Kidney epithelial cell (primary cell): ENCODE data around the gene NELL1. TPM values are rescaled to one million over a fixed set of nuclear protein-coding genes. Genes with fewer than 3 reads are reported as not detected.

ENCODE experiments used
- DNase-seq: peaks from one replicate; pipeline ENCODE4 v3.0.0-alpha.2; 2010; ENCODE audit warnings: low read depth
- H3K27me3 ChIP-seq: 2 replicates; pipeline ENCODE4 v1.6.0; 2011; ENCODE audit warnings: low read length; ENCODE audit not compliant: control insufficient read depth, insufficient read depth
- H3K36me3 ChIP-seq: 2 replicates; pipeline ENCODE4 v1.5.1; 2011; ENCODE audit warnings: low read length; ENCODE audit not compliant: control insufficient read depth, insufficient read depth
- H3K4me3 ChIP-seq: 2 replicates; pipeline ENCODE4 v1.5.1; 2011; ENCODE audit warnings: low read depth, mild to moderate bottlenecking, control low read depth, low read length
- CTCF ChIP-seq: IDR thresholded peaks from 2 replicates; pipeline ENCODE4 v1.5.1; 2011; ENCODE audit warnings: mild to moderate bottlenecking, moderate library complexity, low read length, control low read depth, inconsistent platforms; ENCODE audit not compliant: insufficient read depth, poor library complexity, severe bottlenecking
- total RNA-seq: library from RNA; depleted of rRNA; stranded (reverse); fragments of >200 nt; gene quantifications from 2 replicates; pipeline ENCODE4 v1.2.3, GENCODE V29; 2015

NELL1 gene
- total RNA-seq, 1 donor from 2014 or later = 0.17 TPM

- Histone ChIP-seq H3K27me3 (no peaks in the 10 kb centered on the region), H3K4me3 (no peak overlapping the region), H3K36me3 (no peaks in the 10 kb centered on the region)
- DNase-seq = no peak
- TF ChIP-seq CTCF = no peak
Observed at GRCh38 chr11:21229224-21229623, 559.8 kb downstream of the NELL1 start.

GRCh38 chr11:21250196-21250595 lies 580.8 kb downstream of the NELL1 start:
- no peak for DNase-seq
- TF ChIP-seq CTCF = no peak
- H3K36me3 ChIP-seq = no peaks in the 10 kb centered on the region
- H3K4me3 ChIP-seq = no peak overlapping the region
- H3K27me3 ChIP-seq = no peaks in the 10 kb centered on the region

- Histone ChIP-seq H3K27me3 (no peaks in the 10 kb centered on the region), H3K36me3 (no peaks in the 10 kb centered on the region), H3K4me3 (no peak overlapping the region)
- no peak for DNase-seq
- no peak for TF ChIP-seq CTCF
Observed at GRCh38 chr11:21254055-21254454, 584.7 kb downstream of the NELL1 start.

- H3K36me3 ChIP-seq = no peaks in the 10 kb centered on the region
- no peaks in the 10 kb centered on the region for H3K27me3 ChIP-seq
- TF ChIP-seq CTCF = no peak
- H3K4me3 ChIP-seq = no peak overlapping the region
- no peak for DNase-seq
Observed at GRCh38 chr11:21254790-21255189, 585.4 kb downstream of the NELL1 start.

GRCh38 chr11:21257461-21257860 lies 588.1 kb downstream of the NELL1 start:
- no peak for TF ChIP-seq CTCF
- H3K27me3 ChIP-seq = no peaks in the 10 kb centered on the region
- H3K36me3 ChIP-seq = no peaks in the 10 kb centered on the region
- no peak overlapping the region for H3K4me3 ChIP-seq
- DNase-seq = no peak

- DNase-seq = no peak
- Histone ChIP-seq H3K4me3 (no peak overlapping the region), H3K36me3 (no peaks in the 10 kb centered on the region), H3K27me3 (no peaks in the 10 kb centered on the region)
- TF ChIP-seq CTCF = no peak
Observed at GRCh38 chr11:21258414-21258813, 589.0 kb downstream of the NELL1 start.
